Peyer's patch (tissue), 4 donors: ENCODE data around the gene PLCH1. TPM values are rescaled to one million over a fixed set of nuclear protein-coding genes. Genes with fewer than 3 reads are reported as not detected.

Experiments
- DNase-seq, 3 donors: peaks; one replicate each; pipeline ENCODE4 v3.0.0-alpha.2; 2017 to 2019
- H3K27ac ChIP-seq, 4 donors: fragments of 200-600 bp; sonication (generic); one replicate each; pipeline ENCODE4 v1.5.1; 2016 to 2019
- H3K27me3 ChIP-seq, 2 donors: fragments of 200-600 bp; sonication (generic); one replicate each; pipeline ENCODE4 v1.5.1; 2019
- H3K36me3 ChIP-seq, 3 donors: fragments of 200-600 bp; sonication (generic); one replicate each; pipeline ENCODE4 v1.5.1; 2016 to 2019
- H3K4me1 ChIP-seq, 4 donors: fragments of 200-600 bp; sonication (generic); one replicate each; pipeline ENCODE4 v1.5.1; 2016 to 2019
- H3K4me3 ChIP-seq, 4 donors: fragments of 200-600 bp; sonication (generic); 1 replicate in 3 of 4; 2 replicates in 1 of 4; pipeline ENCODE4 v1.5.1; 2016 to 2019; ENCODE audit warnings: mild to moderate bottlenecking in 1 of 4
- H3K9me3 ChIP-seq, 4 donors: fragments of 200-600 bp; sonication (generic); one replicate each; pipeline ENCODE4 v1.5.1; 2016 to 2019; ENCODE audit warnings: mild to moderate bottlenecking in 1 of 4
- POLR2A ChIP-seq, 2 donors: fragments of 450-650 bp; IDR thresholded peaks; one replicate each; pipeline ENCODE4 v1.5.1; 2017; ENCODE audit warnings: antibody characterized with exemption in 2 of 2, mild to moderate bottlenecking in 2 of 2, moderate library complexity in 2 of 2
- total RNA-seq, 4 donors: library from RNA; depleted of rRNA; stranded (reverse); fragments of >200 nt; gene quantifications; one replicate each; pipeline ENCODE4 v1.1.0, GENCODE V29; 2016
- TF ChIP-seq, protein P1 (sequence below), 6 experiments: fragments of 450-650 bp in 4 of 6; fragments of 200-600 bp in 2 of 6; sonication (generic) in 1 of 6; IDR thresholded peaks; one replicate each; pipeline ENCODE4 v1.5.1; 2017 to 2019; ENCODE audit warnings: antibody characterized with exemption in 6 of 6, mild to moderate bottlenecking in 3 of 6, moderate library complexity in 1 of 6

The PLCH1 gene
- total RNA-seq, 4 donors from 2014 or later = 8.3 to 19.1 (median 12.7) TPM

DNA sequence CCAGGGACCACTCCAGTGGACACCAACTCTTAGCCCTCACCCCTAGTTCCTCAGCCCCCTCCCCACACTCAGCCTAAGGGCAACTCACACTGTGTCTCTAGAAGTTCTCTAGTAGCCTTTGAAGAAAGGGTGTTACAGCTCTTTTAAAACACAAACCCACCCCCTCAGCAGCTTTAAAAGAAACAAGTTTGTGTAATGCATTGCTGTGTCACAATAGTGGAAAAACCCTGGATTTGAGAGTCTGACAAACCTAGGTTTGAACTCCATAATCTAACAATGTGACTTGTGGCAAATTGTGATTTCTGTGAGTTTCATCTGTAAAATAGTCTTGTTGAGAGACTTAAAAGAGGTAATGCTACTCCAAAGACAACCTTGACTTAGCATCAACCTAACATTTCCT is 54.0 kb downstream of the PLCH1 start:
- DNase-seq = no peak
- H3K36me3 ChIP-seq = no peaks in the 10 kb centered on the region
- no peaks in the 10 kb centered on the region for H3K9me3 ChIP-seq
- H3K4me1 ChIP-seq = no peaks in the 10 kb centered on the region
- H3K27ac ChIP-seq = no peak overlapping the region
- no peak overlapping the region for H3K4me3 ChIP-seq
- TF ChIP-seq POLR2A (IDR thresholded peaks at IDR 0.05) = no peak
- TF ChIP-seq, protein P1, sequence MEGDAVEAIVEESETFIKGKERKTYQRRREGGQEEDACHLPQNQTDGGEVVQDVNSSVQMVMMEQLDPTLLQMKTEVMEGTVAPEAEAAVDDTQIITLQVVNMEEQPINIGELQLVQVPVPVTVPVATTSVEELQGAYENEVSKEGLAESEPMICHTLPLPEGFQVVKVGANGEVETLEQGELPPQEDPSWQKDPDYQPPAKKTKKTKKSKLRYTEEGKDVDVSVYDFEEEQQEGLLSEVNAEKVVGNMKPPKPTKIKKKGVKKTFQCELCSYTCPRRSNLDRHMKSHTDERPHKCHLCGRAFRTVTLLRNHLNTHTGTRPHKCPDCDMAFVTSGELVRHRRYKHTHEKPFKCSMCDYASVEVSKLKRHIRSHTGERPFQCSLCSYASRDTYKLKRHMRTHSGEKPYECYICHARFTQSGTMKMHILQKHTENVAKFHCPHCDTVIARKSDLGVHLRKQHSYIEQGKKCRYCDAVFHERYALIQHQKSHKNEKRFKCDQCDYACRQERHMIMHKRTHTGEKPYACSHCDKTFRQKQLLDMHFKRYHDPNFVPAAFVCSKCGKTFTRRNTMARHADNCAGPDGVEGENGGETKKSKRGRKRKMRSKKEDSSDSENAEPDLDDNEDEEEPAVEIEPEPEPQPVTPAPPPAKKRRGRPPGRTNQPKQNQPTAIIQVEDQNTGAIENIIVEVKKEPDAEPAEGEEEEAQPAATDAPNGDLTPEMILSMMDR (IDR thresholded peaks at IDR 0.05) = no peak
- no peaks in the 10 kb centered on the region for H3K27me3 ChIP-seq

DNA sequence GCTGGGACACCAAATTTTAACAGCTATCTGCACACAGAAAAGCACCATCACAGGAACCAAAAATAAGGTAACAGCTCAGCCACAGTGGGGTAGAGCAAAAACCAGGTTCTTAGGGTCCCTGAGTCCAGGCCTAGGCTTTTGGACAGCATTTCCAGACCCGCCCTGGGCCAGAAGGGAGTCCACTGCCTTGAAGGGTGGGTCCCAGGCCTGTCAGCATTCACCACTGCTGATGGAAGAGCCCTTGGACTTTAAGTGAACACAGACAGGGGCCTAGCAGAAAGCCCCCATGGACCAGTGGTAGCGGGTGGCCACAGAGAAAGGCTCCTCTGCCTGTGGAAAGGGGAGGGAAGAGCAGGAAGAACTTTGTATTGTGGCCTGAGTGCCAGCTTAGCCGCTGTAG is 56.4 kb downstream of the PLCH1 start:
- no peak for TF ChIP-seq POLR2A (IDR thresholded peaks at IDR 0.05)
- TF ChIP-seq, protein P1 (IDR thresholded peaks at IDR 0.05) = no peak
- Histone ChIP-seq H3K9me3 (no peaks in the 10 kb centered on the region), H3K4me1 (no peaks in the 10 kb centered on the region), H3K27me3 (no peaks in the 10 kb centered on the region), H3K4me3 (no peak overlapping the region), H3K27ac (no peak overlapping the region), H3K36me3 (no peaks in the 10 kb centered on the region)
- no peak for DNase-seq

DNA sequence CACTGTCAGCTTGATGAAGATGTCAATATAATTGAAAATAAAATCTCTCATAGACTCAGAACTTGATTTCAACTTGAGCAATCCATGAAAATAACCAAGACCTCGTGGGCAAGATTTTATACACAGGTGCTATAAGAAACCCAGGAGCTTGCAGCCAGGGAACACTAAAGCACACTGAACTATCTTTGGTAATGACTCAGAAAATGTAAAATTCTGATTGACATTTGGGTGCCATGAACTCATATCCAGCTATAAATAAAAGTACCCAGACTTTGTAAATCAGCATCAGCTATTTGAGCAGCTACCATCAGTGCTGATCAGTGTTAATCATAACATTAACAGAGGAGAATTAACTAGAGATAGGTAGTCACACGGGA is 61.5 kb downstream of the PLCH1 start:
- no peak for DNase-seq
- no peaks in the 10 kb centered on the region for H3K36me3 ChIP-seq

DNA sequence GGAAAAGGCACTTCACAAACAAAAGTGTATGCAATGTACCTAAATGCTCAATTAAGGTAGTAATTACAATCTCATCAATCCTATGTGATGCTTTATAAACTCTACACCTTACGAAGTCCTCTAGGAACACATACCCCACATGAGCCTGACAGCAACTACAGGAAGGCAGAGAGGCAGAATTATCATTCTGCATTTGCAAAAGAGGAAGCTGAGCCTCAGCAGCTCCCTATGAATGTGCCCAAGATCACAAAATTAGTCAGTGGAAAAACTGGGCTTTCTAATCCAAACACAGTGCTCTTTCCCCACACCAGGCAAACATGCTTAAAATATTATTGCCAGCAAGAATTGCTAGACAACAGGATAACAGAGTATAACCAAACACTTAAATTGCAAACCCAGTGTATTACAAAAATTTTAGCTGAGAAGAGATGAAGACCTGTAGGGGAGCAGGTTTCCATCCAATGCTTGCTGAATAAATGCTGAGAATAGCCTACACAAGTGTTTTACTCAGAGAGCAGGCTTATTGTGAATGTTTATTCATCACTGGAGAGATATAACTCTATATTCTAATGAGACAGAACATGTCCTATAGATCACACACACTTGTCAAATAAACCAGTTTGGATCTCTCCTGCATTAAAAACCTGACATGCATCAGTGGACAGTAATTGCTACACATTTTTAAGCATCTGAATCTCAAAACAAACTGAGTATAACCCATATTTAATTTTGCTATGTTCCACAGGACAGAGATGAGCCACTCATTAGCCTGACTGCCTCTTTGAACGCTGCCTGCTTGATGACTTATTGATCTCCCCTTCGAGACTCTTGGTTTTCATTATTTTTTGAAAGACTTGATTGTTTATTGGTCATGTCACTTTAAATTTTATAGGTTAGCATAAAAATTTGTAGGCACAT is 62.2 kb downstream of the PLCH1 start:
- DNase-seq = no peak
- Histone ChIP-seq H3K9me3 (no peaks in the 10 kb centered on the region), H3K36me3 (no peaks in the 10 kb centered on the region), H3K4me3 (no peak overlapping the region), H3K4me1 (peaks cover 0 to 8% (median 0%) of the 10 kb centered on the region in 4 donors), H3K27me3 (no peaks in the 10 kb centered on the region), H3K27ac (no peak overlapping the region)
- TF ChIP-seq, protein P1 (IDR thresholded peaks at IDR 0.05) = no peak
- no peak for TF ChIP-seq POLR2A (IDR thresholded peaks at IDR 0.05)

More for the DNA sequence above, 61.5 kb downstream of the PLCH1 start:
- TF ChIP-seq POLR2A (IDR thresholded peaks at IDR 0.05) = no peak
- TF ChIP-seq, protein P1 (IDR thresholded peaks at IDR 0.05) = no peak
- Histone ChIP-seq H3K27me3 (no peaks in the 10 kb centered on the region), H3K4me1 (peaks cover 0 to 8% (median 0%) of the 10 kb centered on the region in 4 donors), H3K9me3 (no peaks in the 10 kb centered on the region), H3K4me3 (no peak overlapping the region), H3K27ac (no peak overlapping the region)

DNA sequence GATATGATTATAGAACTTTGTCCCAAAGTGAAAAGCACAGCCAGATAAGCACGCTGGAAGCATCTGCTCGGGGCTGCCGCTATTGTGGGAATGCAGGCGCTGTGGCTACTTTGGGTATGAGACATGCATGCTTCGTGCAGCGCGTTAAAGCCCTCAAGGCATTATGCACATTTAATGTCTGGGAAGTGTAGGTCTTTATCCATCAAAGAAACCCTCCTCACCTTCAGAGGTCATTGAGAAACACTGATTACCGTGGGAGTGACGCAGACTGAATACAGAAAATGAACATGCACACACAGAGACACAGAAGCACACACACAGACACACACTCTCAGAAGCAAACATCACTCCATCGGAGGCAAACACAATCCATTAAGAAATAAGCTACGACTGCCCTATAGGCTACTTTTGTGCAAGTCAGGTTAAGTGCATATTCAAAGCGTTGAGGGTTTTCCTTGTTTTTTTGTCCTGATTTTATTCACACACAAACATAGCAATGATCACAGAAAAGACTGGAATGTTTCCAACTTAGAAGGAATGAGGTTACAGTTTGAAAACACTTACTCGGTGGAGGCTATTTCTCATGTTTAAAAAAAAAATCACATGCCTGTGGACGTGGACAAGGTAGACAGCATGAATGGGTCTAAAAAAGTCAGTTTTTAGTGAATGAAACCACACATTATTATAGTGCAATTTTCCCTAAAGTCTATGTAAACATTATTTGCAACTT is 68.5 kb downstream of the PLCH1 start:
- Histone ChIP-seq H3K27ac (peak overlapping the region in 1 of 4 donors; percentile 12), H3K27me3 (no peaks in the 10 kb centered on the region), H3K9me3 (no peaks in the 10 kb centered on the region), H3K4me1 (no peaks in the 10 kb centered on the region), H3K4me3 (peak overlapping the region in 2 of 4 donors; percentile 33 to 44), H3K36me3 (no peaks in the 10 kb centered on the region)
- peak in 2 of 3 donors; percentile 56 to 57 for DNase-seq
- TF ChIP-seq POLR2A (IDR thresholded peaks at IDR 0.05) = no peak
- TF ChIP-seq, protein P1 (IDR thresholded peaks at IDR 0.05) = no peak
